ENCODE results near the gene SEC14L2. TPM values are rescaled to one million over a fixed set of nuclear protein-coding genes. Genes with fewer than 3 reads are reported as not detected.

SEC14L2 gene
- total and polyA plus RNA-seq, 2 donors (not counting 1 experiment from before 2014, with no cell fraction given): 0.24 to 0.67 TPM

DNA sequence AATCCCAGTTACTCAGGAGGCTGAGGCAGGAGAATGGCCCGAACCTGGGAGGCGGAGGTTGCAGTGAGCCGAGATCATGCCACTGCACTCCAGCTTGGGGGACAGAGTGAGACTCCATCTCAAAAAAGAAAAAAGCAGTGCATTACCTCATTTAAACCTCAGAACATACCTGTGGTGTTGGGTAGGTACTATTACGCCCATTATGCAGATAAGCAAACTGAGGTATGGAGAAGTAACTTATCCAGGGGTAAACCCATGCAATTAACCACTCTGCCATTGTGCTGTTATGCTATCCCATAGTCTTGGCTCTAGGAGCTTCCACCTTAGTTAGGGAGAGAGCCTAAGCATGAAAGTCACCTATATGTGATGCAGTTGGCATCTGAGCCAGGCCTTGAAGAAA lies 77.3 kb downstream of the SEC14L2 start:
- Mint-ChIP-seq H3K27ac (no peak overlapping the region), H3K9me3 (ENCODE audit: insufficient read depth) (no peaks in the 10 kb centered on the region), H3K4me3 (no peak overlapping the region), H3K27me3 (peaks cover 42% of the 10 kb centered on the region), H3K4me1 (no peaks in the 10 kb centered on the region)
- Histone ChIP-seq H3K27me3 (replicated peaks in 1 of 4; ENCODE audit: control extremely low read depth in 1 of 4, control insufficient read depth in 3 of 4, insufficient read depth in 4 of 4, low read length in 3 of 4) (peaks cover 0 to 26% (median 7%) of the 10 kb centered on the region in 4 experiments), H3K9me3 (ENCODE audit: control extremely low read depth in 1 of 3, control insufficient read depth in 2 of 3, insufficient read depth in 1 of 3, low read length in 2 of 3) (no peaks in the 10 kb centered on the region), H2AFZ (ENCODE audit: insufficient read depth, low read depth, low read length, poor library complexity, severe bottlenecking) (no peak overlapping the region), H3K9ac (ENCODE audit: low read length) (no peak overlapping the region), H3K27ac (ENCODE audit: low read length in 2 of 2) (no peak overlapping the region), H3K4me1 (ENCODE audit: control insufficient read depth in 2 of 2, insufficient read depth in 2 of 2, low read length in 2 of 2) (no peaks in the 10 kb centered on the region), H4K20me1 (ENCODE audit: control insufficient read depth, insufficient read depth, low read length, poor library complexity, severe bottlenecking) (no peaks in the 10 kb centered on the region), H3K4me3 (ENCODE audit: control extremely low read depth in 1 of 5, extremely low read depth in 1 of 5, insufficient read depth in 1 of 5, low read depth in 2 of 5, low read length in 4 of 5) (no peak overlapping the region), H3K4me2 (replicated peaks; ENCODE audit: low read depth, low read length, poor library complexity, severe bottlenecking) (no peak overlapping the region), H3K79me2 (ENCODE audit: control insufficient read depth, insufficient read depth, low read length) (no peaks in the 10 kb centered on the region), H3K36me3 (replicated peaks in 1 of 2; ENCODE audit: control extremely low read depth in 1 of 2, control insufficient read depth in 1 of 2, extremely low read depth in 1 of 2, insufficient read depth in 2 of 2, low read length in 1 of 2) (no peaks in the 10 kb centered on the region)
- POLR2A ChIA-PET: no interaction called here
- DNase-seq (no peak), ATAC-seq (ENCODE audit: low read depth) (no peak)
- WGBS (ENCODE audit: insufficient coverage): 100% methylated on average over 2 of the region's 4 CpGs
- TF ChIP-seq EZH2 (IDR thresholded peaks at IDR 0.05; ENCODE audit: borderline replicate concordance, insufficient read depth, low read depth, low read length, poor library complexity, severe bottlenecking): no peak
- TF ChIP-seq, protein P1, sequence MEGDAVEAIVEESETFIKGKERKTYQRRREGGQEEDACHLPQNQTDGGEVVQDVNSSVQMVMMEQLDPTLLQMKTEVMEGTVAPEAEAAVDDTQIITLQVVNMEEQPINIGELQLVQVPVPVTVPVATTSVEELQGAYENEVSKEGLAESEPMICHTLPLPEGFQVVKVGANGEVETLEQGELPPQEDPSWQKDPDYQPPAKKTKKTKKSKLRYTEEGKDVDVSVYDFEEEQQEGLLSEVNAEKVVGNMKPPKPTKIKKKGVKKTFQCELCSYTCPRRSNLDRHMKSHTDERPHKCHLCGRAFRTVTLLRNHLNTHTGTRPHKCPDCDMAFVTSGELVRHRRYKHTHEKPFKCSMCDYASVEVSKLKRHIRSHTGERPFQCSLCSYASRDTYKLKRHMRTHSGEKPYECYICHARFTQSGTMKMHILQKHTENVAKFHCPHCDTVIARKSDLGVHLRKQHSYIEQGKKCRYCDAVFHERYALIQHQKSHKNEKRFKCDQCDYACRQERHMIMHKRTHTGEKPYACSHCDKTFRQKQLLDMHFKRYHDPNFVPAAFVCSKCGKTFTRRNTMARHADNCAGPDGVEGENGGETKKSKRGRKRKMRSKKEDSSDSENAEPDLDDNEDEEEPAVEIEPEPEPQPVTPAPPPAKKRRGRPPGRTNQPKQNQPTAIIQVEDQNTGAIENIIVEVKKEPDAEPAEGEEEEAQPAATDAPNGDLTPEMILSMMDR (IDR thresholded peaks at IDR 0.05): no peak
- intact Hi-C loops (cut with micrococcal nuclease): no loop called here
- CTCF ChIA-PET: no interaction called here

Small RNA genes within 50 kb of the gene (small RNA-seq; reads per million reads assigned to genes)
- not detected for gene AC004832.3 (ENCODE audit: insufficient read length, low read depth, low replicate concordance)
- not detected for gene RNU6-564P (ENCODE audit: insufficient read length, low read depth, low replicate concordance)

Other genes with a start within 250 kb of the SEC14L2 start
- gene LIF, start 150.3 kb upstream of the SEC14L2 start, total RNA-seq: 0.24 and 0.47 TPM in 2 replicates
- 0.06 TPM in 1 of 2 replicates, not detected in the other for gene LIF, start 150.3 kb upstream of the SEC14L2 start, polyA plus RNA-seq
- 1.7 and 1.8 TPM in 2 replicates for gene OSM, start 130.2 kb upstream of the SEC14L2 start, total RNA-seq
- gene OSM, start 130.2 kb upstream of the SEC14L2 start, polyA plus RNA-seq: 9.6 and 12.5 TPM in 2 replicates
- 12.3 and 16.3 TPM in 2 replicates for gene CASTOR1, start 107.5 kb upstream of the SEC14L2 start, total RNA-seq
- gene CASTOR1, start 107.5 kb upstream of the SEC14L2 start, polyA plus RNA-seq: 15.6 and 18.4 TPM in 2 replicates
- 44.7 and 45.2 TPM in 2 replicates for gene TBC1D10A, start 70.1 kb upstream of the SEC14L2 start, total RNA-seq
- gene TBC1D10A, start 70.1 kb upstream of the SEC14L2 start, polyA plus RNA-seq: 50.8 and 58.4 TPM in 2 replicates
- gene SF3A1, start 40.1 kb upstream of the SEC14L2 start, total RNA-seq: 283 and 286 TPM in 2 replicates
- 92.1 and 163 TPM in 2 replicates for gene SF3A1, start 40.1 kb upstream of the SEC14L2 start, polyA plus RNA-seq
- gene CCDC157, start 40.0 kb upstream of the SEC14L2 start, total RNA-seq: 3.6 and 5.4 TPM in 2 replicates
- gene CCDC157, start 40.0 kb upstream of the SEC14L2 start, polyA plus RNA-seq: 5.6 and 6.4 TPM in 2 replicates
- 16.7 and 18.6 TPM in 2 replicates for gene RNF215, start 9.6 kb upstream of the SEC14L2 start, total RNA-seq
- gene RNF215, start 9.6 kb upstream of the SEC14L2 start, polyA plus RNA-seq: 8.8 and 9.8 TPM in 2 replicates
- 11.3 and 11.8 TPM in 2 replicates for gene MTFP1, start 28.8 kb downstream of the SEC14L2 start, total RNA-seq
- 8.7 and 18.4 TPM in 2 replicates for gene MTFP1, start 28.8 kb downstream of the SEC14L2 start, polyA plus RNA-seq
- gene SEC14L3, start 75.0 kb downstream of the SEC14L2 start, total RNA-seq: not detected in 2 replicates
- gene SEC14L3, start 75.0 kb downstream of the SEC14L2 start, polyA plus RNA-seq: not detected in 2 replicates
- not detected in 2 replicates for gene SEC14L4, start 108.7 kb downstream of the SEC14L2 start, total RNA-seq
- gene SEC14L4, start 108.7 kb downstream of the SEC14L2 start, polyA plus RNA-seq: not detected in 2 replicates
- not detected in 2 replicates for gene SEC14L6, start 149.7 kb downstream of the SEC14L2 start, total RNA-seq
- not detected in 2 replicates for gene SEC14L6, start 149.7 kb downstream of the SEC14L2 start, polyA plus RNA-seq
- 0.46 TPM in 1 of 2 replicates, not detected in the other for gene GAL3ST1, start 177.6 kb downstream of the SEC14L2 start, total RNA-seq
- 0.50 and 0.70 TPM in 2 replicates for gene GAL3ST1, start 177.6 kb downstream of the SEC14L2 start, polyA plus RNA-seq
- 72.7 and 75.2 TPM in 2 replicates for gene PES1, start 194.9 kb downstream of the SEC14L2 start, total RNA-seq
- gene PES1, start 194.9 kb downstream of the SEC14L2 start, polyA plus RNA-seq: 35.6 and 38.1 TPM in 2 replicates
- 0.19 and 0.37 TPM in 2 replicates for gene TCN2, start 210.2 kb downstream of the SEC14L2 start, total RNA-seq
- 0.12 and 0.40 TPM in 2 replicates for gene TCN2, start 210.2 kb downstream of the SEC14L2 start, polyA plus RNA-seq
- gene SLC35E4, start 238.8 kb downstream of the SEC14L2 start, total RNA-seq: 2.9 and 3.4 TPM in 2 replicates
- gene SLC35E4, start 238.8 kb downstream of the SEC14L2 start, polyA plus RNA-seq: 0.39 and 0.43 TPM in 2 replicates